Ramos (cell line): ENCODE results near the gene NANOG.
"Not testable (repeated sequence)": the region's sequence is repeated elsewhere in the genome, so short reads cannot be mapped to it uniquely, and the experiment has no call there.

Source experiments
- in situ Hi-C: fragments of 300-500 bp; cut with MboI; formaldehyde crosslinking; loops from one replicate; pipeline ENCODE4 v1.14.3; 2022; ENCODE audit warnings: low sequenced_read_pairs; ENCODE audit not compliant: unreplicated experiment

Gene NANOG

DNA sequence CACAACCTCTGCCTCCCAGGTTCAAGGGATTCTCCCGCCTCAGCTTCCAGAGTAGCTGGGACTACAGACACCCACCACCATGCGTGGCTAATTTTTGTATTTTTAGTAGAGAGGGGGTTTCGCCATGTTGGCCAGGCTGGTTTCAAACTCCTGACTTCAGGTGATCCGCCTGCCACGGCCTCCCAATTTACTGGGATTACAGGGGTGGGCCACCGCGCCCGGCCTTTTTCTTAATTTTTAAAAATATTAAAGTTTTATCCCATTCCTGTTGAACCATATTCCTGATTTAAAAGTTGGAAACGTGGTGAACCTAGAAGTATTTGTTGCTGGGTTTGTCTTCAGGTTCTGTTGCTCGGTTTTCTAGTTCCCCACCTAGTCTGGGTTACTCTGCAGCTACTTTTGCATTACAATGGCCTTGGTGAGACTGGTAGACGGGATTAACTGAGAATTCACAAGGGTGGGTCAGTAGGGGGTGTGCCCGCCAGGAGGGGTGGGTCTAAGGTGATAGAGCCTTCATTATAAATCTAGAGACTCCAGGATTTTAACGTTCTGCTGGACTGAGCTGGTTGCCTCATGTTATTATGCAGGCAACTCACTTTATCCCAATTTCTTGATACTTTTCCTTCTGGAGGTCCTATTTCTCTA is at the start of gene NANOG:
TSS of gene NANOG (plus strand) at position 519 of the 645 bp plus-strand sequence. CDS start 213 bp downstream, outside the sequence.
- in situ Hi-C loops = not testable (repeated sequence)

DNA sequence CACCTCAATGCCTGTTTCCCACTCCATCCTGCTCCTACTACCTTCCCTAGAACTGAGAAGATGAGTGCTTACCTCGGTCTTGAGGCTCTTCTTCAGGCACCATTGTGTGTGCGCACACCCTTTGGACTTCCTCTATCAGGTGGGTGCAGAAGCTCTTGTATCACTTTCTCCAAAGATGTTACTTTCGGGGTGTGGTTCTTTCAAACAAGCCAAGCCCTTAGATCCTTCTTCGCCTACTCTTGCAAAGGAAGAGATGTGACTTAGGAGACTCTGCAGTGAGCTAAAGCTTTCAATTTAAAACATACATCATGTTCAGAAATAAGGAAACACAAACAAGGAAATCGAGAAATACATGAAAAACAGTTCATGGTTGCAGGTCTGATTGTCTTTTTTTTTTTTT is 42.0 kb upstream of the NANOG start, which contains the start of gene CLEC4C:
TSS of gene CLEC4C (minus strand) at position 130 of the 400 bp plus-strand sequence. CDS start at position 103, 27 bp downstream.
- in situ Hi-C loops = no loop called here

DNA sequence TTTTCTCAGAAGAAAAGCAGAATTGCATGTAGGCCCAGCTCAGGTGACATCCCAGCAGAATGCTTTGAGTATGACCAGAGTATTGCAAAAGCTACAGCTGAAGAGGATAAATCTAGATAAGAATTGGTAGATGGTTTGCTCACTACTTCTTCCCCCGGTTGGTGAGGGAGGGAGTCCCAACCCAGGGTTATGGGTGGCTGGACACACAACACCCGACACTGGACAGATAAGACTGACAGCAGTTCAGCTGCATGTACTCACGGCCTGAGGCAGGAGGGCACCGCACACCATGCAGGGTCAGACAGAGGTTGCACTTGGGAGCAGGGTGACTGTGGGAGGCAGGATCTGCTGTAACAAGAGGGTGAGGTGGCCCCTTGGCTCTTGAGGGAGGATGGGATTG is 40.4 kb upstream of the NANOG start:
- in situ Hi-C loops = no loop called here

DNA sequence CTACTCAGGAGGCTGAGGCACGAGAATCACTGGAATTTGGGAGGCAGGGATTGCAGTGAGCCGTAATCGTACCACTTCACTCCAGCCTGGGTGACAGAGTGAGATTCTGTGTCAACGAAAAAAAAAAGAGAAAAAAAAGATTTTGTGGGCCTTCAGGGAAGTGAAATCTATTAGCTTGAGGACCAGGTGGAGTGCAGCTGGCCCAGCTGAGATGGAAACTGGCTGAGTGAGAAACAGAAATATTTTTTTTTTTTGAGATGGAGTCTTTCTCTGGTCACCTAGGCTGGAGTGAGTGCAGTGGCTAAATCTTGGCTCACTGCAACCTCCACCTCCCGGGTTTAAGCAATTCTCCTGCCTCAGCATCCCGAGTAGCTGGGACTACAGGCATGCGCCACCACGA is 39.8 kb upstream of the NANOG start:
- in situ Hi-C loops = no loop called here

DNA sequence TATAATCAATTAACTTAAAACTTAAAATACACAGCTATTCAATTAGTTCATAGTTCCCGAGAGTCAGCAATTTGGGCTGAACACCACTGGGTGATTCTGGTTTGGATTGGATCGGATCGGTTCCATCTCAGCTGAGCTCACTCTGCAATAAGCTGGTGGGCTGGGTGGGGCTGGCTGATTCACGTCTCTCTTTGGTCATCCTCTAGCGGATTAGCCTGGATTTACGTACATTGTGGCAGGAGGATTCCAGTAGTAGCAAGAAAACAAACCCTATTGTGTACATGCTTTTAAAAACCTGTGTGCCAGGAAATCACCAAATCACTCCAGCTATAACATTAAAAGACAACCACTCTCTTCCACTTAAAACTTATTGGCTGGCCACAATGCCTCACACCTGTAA is 38.9 kb upstream of the NANOG start:
- in situ Hi-C loops = no loop called here

DNA sequence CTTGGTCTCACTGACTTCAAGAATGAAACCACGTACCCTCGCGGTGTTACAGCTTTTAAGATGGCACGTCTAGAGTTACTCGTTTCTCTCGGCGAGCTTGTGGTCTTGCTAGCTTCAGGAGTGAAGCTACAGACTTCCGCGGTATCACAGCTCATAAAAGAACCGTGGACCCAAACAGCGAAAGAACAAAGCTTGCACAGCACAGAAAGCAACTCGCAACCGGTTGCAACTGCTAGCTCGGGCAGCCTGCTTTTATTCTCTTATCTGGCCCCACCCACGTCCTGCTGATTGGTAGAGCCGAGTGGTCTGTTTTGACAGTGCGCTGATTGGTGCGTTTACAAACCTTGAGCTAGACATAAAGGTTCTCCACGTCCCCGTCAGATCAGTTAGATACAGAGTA is 37.8 kb upstream of the NANOG start:
- in situ Hi-C loops = no loop called here

DNA sequence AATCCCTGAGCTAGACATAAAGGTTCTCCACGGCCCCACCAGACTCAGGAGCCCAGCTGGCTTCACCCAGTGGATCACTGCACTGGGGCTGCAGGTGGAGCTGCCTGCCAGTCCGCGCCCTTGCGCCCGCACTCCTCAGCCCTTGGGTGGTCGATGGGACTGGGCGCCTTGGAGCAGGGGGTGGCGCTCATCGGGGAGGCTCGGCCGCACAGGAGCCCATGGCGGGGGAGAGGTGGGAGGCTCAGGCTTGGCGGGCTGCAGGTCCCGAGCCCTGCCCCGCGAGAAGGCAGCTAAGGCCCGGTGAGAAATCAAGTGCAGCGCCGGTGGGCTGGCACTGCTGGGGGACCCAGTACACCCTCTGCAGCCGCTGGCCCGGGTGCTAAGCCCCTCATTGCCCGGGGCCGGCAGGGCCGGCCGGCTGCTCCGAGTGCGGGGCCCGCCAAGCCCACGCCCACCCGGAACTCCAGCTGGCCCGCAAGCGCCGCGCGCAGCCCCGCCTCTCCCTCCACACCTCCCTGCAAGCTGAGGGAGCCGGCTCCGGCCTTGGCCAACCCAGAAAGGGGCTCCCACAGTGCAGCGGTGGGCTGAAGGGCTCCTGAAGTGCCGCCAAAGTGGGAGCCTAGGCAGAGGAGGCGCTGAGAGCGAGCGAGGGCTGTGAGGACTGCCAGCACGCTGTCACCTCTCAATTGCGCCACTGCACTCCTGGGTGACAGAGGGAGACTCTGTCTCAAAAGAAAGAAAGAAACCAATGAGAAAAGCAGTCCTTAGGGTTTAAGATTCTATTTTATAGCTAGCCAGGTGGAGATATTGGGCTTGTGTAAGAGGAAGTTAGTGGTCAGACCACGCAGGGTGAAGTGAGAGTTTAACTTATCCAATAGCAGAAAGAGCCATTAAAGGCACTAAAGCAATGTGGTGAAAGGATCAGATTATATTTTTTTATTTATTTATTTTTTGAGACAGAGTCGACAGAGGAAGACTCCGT is 37.0 kb upstream of the NANOG start:
- in situ Hi-C loops = not testable (repeated sequence)

DNA sequence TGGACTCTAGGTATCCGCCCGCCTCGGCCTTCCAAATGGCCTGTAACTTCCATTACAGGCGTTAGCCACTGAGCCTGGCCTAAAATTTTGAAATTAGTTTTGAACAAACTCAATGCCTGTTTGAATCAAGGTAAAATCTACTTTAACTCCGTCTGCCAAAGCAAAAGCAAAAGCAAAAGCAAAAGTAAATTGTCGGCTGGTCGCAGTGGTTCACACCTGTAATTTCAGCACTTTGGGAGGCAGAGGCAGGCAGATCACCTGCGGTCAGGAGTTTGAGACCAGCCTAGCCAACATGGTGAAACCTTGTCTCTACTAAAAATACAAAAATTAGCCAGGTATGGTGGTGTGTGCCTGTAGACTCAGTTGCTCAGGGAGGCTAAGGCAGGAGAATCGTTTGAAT is 33.5 kb upstream of the NANOG start:
- in situ Hi-C loops = not testable (repeated sequence)

DNA sequence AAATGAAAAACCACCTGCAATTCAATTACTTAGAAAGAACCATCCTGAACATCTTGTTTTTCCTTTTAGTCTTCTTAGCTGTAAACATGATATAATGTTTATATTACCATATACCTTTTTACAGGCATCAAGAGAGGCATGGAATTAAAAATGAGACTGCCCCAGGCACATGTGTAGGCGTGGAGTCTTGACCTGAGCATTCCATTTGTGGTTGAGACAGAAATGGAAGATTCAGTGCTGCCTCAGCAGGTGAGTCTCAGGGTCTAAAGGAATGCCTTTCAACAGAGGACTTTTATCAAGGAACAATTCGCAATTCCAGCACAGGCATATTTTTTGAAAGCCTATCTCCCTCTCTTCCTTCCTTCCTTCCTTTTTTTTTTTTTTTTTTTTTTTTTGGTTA is 32.2 kb upstream of the NANOG start:
- in situ Hi-C loops = no loop called here

DNA sequence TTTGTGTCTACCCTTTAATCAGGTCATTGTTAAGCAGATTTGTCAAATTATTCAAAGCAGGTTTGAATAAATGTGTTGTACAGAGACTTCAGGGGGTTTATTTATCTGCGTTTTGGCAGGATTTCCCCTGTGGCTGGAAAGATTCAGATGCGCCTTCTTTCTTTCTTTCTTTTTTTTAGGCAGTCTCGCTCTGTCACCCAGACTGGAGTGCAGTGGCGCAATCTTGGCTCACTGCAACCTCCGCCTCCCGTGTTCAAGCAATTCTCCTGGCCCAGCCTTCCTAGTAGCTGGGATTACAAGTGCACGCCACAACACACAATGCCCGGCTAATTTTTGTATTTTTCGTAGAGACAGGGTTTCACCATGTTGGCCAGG is 30.4 kb upstream of the NANOG start:
- in situ Hi-C loops = no loop called here

DNA sequence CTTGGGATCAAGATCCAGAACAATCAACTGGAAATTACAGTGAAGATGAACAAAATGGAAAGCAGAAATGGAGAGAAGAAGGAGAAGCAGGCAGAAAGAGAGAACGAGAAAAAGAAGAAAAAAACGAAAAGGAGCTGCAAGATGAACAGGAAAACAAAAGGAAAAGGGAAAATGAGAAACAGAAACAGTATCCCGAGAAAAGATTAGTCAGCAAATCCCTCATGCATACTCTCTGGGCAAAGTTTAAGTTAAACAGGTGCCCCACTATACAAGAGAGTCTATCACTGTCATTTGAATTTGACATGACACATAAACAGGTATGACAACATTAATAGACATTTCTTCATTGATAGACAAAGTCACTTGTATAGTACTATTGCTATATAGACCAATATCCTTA is 19.2 kb upstream of the NANOG start:
- in situ Hi-C loops = no loop called here

DNA sequence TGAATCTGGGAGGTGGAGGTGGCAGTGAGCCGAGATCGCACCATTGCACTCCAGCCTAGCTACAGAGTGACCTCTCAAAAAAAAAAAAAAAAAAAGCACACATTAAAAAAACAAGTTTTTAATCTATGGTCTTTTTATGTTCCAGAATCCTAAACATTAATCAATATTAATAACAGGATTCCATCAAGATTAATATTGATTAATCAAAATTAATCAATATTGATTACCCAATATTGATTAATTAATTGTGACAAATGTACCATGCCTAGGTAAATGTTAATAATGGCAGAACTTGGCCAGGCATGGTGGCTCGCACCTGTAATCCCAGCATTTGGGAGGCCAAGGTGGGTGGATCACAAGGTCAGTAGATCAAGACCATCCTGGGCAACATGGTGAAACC is 7.9 kb upstream of the NANOG start:
- in situ Hi-C loops = no loop called here

DNA sequence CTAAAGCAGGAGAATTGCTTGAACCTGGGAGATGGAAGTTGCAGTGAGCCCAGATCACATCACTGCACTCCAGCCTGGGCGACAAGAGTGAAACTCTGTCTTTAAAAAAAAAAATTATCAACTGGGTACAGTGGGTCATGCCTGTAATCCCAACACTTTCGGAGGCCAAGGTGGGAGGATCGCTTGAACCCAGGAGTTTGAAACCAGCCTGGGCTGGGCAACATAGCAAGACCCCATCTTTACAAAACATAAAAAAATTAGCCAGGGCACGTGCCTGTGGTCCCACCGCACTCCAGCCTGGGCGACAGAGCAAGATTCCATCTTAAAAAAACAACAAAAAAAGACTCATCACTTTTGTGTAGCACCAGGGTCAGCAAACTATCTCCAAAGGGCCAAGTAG is 7.1 kb upstream of the NANOG start:
- in situ Hi-C loops = no loop called here

DNA sequence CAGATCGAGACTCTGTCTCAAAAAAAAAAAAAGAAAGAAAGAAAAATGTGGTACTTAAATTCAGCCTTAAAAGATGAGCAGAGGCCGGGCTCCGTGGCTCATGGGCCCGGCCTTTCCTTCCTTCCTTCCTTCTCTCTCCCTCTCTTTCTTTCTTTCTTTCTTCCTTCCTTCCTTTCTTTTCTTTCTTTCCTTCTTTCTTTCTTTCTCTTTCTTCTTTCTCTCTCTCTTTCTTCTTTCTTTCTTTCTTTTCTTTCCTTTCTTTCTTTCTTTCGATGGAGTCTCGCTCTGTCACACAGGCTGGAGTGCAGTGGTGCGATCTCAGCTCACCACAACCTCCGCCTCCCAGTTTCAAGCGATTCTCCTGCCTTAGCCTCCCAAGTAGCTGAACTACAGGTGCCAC is 5.8 kb upstream of the NANOG start:
- in situ Hi-C loops = not testable (repeated sequence)

DNA sequence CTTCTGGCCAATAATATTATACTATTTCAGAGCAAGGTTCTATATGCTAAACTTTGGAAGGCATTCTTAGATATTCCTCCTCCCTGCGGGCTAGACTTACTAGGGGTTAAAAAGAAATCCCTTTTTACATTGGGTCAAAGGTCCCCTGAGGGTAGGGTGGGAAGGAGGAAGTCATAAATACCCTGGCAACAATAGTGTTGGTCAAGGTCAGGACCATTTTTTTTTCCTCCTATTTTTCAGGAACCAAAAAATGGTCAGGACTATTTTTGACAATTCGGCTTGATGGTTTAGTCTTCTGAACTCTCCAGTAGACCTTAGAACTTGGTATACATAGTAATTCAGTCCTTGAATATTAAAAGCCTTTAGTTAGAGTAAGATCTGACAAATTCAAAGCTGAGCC is 4.5 kb upstream of the NANOG start:
- in situ Hi-C loops = no loop called here

DNA sequence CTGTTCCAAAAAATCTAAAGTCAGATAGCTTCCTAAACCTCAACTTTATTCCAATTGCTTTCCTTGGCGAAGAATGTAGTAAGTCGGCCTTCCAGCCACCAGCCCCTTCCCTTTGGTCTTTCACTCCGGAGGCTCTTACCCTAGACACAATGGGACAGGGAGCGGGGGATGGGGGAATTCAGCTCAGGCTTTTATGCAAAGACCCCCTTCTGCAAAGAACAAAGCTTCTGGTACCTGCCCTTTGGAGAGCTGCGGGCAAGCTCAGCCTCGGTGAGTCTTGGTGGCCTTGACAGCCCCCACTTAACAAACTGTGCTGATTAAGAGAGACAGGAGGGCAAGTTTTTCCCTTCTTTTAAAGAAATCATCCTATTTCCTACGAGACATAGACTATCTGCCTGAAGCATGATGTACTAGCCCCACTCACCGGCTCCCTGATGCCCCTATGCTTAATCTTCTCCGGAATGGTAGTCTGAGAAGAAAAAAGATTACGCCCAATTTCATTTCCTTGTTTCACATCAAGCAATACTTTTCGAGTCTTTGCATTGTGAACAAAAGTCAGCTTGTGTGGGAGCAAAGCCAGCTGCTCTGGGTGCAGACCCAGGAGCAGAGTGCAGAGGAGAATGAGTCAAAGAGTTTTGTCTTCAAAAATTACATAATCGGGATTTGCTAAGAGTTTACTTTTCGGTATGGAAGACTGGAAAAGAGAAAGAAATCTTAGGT is 1.5 kb upstream of the NANOG start:
- in situ Hi-C loops = no loop called here

DNA sequence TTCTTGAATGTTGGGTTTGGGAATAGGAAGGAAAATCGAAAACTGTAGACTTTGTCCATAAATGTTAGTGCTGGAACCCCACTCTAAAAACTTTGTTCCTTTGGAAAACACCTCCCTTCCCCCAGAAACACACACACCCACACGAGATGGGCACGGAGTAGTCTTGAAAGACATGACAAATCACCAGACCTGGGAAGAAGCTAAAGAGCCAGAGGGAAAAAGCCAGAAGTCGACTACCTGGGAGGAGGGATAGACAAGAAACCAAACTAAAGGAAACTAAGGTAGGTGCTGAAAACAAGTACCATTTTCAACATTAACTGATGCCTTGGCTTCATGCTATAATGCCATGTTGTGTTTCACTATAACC is 925 bp upstream of the NANOG start:
- in situ Hi-C loops = no loop called here

DNA sequence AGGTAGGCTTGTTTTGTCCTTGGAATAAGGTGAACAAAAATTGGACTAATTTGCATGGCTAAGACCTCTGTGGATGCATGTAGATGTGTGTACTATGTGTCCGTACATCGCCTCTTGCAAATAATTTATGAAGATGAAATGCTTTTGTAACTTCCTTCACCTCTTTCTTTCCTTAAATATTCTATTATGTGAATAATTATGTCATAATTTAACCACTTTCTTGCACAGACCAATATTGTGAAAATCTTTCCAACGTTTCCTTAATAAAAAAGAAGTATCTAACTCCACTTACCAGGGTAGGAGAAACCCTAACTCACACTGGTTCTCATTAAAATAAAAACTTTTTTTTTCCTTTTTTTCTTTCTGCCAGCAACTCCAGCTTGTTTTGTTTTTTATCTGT is 4.0 kb downstream of the NANOG start:
- in situ Hi-C loops = no loop called here

DNA sequence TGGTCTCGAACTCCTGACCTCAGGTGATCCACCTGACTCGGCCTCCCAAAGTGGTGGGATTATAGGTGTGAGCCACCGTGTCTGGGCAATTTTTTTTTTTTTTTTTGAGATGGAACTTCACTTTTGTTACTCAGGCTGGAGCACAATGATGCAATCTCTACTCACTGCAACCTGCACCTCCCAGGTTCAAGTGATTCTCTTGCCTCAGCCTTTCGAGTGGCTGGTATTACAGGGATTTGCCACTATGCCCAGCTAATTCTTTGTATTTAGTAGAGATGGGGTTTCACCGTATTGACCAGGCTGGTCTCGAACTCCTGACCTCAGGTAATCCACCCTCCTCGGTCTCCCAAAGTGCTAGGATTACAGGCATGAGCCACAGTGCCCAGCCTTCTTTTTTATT is 8.1 kb downstream of the NANOG start:
- in situ Hi-C loops = not testable (repeated sequence)

DNA sequence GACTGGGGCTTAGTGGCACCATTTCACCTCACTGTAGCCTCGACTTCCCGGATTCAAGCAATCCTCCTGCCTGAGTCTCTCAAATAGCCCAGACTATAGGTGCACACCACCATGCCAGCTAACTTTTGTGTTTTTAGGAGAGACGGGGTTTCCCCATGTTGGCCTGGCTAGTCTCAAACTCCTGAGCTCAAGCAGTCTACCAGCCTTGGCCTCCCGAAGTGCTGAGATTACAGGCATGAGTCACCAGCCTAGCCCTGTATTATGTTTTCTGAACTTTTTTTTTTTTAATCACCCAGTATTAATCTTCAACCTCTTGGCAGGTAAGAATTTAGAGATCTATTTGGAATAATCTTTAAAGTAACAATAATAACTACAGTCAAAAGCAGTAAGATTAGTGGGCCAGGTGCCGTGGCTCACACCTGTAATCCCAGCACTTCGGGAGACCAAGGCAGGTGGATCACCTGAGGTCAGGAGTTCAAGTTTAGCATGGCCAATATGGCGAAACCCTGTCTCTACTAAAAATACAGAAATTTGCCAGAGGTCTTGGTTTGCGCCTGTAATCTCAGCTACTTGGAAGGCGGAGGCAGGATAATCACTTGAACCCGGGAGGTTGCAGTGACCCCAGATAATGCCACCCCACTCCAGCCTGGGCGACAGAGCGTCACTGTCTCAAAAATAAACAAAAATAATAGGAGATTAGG is 8.6 kb downstream of the NANOG start:
- in situ Hi-C loops = no loop called here
